Activated CD8-positive, alpha-beta memory T cell treated with anti-CD3 and anti-CD28 coated beads, Interleukin-2, amount 50 U/mL, for 48 hours (primary cell): Measurements from ENCODE around the gene TRIOBP.
"Not testable (repeated sequence)": the region's sequence is repeated elsewhere in the genome, so short reads cannot be mapped to it uniquely, and the experiment has no call there.

Experiments
- DNase-seq: peaks from one replicate; pipeline ENCODE4 v3.0.0-alpha.2; 2020

The TRIOBP gene

DNA sequence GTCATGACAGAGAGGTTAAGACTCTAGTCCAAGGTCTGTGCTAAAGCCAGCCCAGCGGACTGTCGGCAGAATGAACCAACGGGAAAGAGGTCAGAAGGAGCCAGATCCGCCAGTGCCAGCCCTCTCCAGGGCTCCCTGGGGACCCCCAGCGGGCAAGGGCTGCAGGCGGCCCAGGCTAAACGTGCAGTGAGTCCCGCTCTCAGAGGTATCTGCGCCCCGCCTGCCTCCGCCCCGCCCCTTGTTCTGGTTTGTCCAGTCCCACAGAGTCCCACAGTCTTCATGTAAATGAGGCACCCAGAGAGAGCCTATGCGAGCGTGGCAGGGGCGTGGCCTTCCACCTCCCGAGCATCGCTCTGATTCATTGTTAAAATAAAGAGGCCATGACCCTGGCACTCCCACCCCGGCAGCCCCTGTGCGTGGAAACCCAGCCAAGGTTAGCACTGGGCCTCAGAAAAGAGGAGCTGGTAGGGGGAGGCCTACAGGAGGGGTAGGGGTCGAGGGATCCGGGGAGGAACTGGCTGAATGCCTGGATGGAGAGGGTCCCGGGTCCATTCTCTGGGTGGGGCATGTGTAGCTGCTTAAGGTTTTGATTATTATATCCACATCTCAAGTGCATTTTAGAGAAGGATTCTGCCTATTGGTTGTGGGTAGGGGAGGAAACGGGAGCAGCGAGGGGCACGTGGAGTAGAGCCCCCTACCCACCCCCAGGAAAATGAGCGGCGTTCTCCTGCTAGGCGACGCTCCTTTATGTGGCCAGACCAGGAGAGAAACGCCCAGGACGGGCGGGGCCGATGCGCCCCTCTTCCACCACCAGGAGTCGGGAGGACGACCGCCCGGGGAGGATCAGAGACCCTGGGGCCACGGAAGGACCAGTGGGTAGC is at the start of gene TRIOBP:
TSS of gene TRIOBP (plus strand) at position 392 of the 881 bp plus-strand sequence. CDS start 4,318 bp downstream, outside the sequence.
- DNase-seq, result peak; percentile 92

DNA sequence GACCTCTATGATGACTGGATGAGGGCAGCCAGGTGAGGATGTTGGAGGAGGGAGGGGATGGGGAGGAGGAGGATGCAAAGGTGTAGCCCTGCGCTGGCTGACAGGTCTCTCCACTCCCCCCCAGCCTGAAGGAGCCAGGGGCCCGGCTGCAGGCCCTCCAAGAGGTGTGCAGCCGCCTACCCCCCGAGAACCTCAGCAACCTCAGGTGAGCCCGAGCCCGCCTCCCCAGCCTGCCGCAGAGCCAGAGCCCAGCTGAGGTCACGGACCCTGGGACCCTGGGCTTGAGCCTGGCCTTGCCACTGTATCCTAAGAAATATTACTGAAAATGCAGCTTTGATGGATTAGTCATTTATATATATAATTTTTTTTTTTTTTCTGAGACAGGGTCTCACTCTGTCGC is 49.5 kb upstream of the TRIOBP start:
- DNase-seq, result no peak

DNA sequence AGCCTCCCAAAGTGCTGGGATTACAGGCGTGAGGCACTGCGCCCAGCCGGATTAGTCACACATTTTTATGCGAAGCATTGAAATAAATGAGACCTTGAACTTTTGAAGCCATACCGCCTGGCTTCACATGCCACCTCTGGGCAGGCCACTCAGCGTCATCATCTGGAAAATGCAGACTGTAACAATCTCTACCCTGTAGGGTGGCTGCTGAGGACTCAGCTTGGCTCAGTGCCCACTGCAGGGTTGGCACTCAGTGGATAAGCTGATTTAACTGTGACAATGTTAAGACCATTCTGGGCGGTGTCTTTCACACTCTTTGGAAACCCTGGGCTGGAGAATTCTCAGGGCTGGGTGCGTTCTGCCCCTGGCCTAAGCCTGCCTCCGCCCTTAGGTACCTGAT is 48.9 kb upstream of the TRIOBP start:
- DNase-seq, result no peak

- DNase-seq, result no peak
These were observed 46.2 kb upstream of the TRIOBP start for GRCh38 chr22:37650463-37651136.

DNA sequence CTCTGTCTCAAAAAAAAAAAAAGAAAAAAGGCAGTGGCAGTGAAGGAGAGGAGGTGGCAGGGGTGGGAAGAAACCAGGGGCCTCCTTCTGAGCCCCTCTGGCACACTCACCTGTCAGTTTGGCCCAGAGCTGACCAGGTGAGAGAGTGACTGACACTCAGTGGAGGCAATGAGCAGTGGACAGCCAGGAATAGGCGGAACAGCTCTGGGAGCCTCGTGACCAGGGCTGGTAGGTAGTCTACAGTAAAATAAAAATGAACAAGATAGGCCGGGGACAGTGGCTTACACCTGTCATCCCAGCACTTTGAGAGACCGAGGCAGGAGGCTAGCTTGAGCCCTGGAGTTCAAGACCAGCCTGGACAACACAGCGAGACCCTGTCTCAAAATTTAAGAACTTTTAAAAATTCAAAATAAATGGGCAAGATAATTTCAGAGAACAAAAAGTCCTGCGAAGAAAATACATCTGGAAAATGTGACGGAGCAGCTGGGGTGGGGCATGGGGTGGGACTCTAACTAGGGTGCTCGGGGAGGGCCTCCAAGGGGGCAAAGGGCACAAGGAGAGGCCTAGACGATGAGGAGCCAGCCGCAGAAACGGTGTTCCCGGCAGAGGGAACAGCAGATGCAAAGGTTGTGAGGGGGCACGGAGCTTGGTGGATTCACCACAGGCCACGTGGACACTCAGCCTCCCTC is 42.1 kb upstream of the TRIOBP start:
- no peak for DNase-seq

DNA sequence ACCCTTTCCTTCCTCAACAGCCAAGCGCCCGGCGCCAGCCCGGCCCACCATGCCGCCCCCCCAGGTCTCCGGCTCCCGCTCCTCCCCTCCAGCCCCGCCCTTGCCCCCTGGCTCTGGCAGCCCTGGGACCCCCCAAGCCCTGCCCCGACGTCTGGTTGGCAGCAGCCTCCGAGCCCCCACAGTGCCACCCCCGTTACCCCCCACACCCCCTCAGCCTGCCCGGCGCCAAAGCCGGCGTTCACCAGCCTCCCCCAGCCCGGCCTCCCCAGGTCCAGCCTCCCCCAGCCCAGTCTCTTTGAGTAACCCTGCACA is 41.6 kb upstream of the TRIOBP start:
- DNase-seq, result no peak

GRCh38 chr22:37656583-37656982 is 40.3 kb upstream of the TRIOBP start:
- DNase-seq, result not testable (repeated sequence)

- no peak for DNase-seq
These were observed 39.2 kb upstream of the TRIOBP start for GRCh38 chr22:37657590-37658132.

DNA sequence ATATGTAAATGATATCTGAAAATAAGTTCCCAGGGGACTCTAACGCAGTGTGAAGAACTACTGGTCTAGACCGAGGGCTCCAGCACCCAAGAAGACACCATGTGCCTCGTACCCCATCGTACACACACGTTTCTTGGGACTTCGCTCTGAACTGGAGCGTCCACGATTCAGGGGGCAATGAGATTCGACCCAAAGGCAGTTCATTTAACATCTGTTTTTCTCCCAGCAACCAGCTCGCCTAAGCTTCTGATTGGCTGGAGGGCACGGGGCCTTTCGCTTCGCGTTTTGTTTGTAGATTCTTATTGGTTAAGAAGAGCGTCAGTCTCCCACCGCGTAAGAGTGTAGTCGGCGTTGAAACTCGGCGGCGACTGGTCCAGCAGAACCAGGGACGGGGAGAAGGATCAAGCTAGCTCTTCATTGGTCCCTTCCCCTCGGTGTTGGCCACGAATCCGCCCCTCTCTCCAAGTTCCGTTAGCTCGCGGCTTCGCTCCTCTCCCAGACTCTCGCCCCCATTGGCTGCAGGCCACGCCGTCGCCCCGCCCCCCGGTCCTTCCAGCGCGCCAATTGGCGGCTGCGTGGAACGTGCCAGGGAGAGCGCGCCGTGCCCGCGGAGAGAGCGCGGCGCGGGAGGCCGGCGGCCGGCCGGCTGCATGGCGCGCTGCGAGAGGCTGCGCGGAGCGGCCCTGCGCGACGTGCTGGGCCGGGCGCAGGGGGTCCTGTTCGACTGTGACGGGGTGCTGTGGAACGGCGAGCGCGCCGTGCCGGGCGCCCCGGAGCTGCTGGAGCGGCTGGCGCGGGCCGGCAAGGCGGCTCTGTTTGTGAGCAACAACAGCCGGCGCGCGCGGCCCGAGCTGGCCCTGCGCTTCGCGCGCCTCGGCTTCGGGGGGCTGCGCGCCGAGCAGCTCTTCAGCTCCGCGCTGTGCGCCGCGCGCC is 38.4 kb upstream of the TRIOBP start, which contains the start of gene PDXP:
TSS of gene PDXP (plus strand) at position 591 of the 933 bp plus-strand sequence. CDS start at position 651, 60 bp downstream.
- peak; percentile 99 for DNase-seq

DNA sequence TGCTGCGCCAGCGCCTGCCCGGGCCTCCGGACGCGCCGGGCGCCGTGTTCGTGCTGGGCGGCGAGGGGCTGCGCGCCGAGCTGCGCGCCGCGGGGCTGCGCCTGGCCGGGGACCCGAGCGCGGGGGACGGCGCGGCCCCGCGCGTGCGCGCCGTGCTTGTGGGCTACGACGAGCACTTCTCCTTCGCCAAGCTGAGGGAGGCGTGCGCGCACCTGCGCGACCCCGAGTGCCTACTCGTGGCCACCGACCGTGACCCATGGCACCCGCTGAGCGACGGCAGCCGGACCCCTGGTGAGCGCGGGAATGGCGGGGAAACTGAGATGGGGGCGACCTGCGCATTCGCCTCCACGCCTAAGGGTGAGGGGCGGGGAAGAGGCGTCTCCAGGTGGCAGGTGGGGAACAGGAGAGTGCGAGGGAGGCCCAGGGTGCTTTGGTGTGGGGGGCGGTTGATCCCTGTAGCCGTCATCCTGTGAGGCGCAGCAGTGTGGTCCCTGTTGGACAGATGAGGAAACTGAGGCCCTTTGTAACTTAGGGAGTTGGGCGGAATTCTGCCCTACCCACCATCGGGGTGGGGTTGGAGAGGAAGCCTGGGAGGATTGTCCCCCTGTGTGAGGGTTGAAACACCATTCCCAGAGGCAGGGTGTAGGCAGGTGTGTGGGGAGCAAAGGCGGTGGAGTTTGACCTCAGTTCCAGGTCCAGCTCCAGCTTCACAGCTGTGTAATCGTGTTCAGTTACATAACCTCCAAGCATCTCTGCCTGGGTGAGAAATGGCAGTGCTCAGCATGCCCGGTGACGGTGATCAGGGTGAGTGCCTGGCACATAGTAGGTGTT is 37.6 kb upstream of the TRIOBP start:
- DNase-seq, result no peak

- DNase-seq, result no peak
These were observed 36.7 kb upstream of the TRIOBP start for GRCh38 chr22:37659897-37660708.

DNA sequence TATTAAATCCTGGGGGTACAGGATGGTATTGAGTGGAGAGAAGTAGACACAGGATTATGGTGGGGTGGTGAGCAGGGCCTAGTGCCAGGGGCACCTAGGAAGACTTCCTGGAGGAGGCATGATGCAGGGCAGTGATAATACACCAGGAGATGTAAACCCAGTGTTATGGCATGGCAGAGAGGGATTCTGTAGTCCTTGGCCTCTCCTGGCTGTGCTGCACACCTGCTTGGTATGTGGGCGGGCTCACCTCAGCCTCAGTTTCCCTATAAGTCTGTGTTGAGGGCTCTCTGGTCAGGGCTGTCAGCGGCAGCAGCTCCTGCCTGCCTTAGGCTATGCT is 36.2 kb upstream of the TRIOBP start:
- no peak for DNase-seq

DNA sequence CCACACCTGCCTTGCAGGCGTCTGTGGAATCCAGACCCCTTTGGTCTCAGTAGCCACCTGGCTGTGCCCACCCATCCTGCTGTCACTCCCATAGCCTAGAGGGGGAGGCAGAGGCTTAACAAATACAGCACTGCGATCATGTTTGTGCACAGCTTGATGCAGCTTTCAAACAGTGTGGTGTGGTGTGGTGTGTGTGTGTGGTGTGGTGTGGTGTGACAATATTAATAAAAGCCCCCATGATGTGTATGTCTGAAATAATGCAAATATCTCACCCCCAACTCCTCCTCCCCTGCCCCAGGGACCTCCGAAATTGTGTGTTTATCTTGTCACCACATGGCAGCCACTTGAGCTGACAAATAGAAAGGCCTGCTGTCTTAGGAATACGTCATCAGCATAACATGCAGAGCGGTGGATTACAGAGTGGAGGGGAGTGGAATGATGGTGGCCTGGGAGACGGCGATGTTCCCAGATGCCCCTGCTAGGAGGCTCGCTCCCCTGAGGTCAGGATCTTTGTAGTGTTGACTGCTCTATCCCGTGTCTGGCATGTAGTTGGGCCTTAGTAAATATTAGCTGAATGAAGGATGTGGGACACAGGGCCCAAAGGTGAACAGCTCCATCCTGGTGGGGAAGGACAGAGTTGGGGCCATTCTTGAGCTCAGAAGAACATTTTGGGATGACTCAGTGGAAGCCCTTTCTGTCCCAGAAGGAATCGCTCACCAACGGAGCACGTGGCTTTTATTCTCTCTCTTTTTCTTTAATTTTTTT is 35.5 kb upstream of the TRIOBP start:
- DNase-seq, result no peak

DNA sequence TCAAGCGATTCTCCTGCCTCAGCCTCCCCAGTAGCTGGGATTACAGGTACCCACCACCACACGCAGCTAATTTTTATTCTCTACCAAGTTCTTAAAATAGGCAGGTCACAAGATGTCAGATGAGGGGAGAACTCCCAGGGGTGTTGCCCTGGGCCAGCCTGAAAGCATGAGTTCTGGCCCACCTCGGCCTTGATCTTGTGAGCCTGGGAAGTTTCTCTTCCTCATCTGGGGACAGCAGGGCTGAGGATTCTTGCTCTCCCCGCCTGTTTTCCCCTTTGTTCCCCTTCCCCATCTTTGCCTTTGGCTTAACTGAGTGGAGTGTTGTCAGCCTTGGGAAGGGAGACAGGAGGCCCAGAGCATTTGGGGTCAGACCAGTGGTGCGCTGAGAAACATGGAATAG is 34.8 kb upstream of the TRIOBP start:
- no peak for DNase-seq

- DNase-seq, result no peak
These were observed 33.2 kb upstream of the TRIOBP start for GRCh38 chr22:37663521-37664140.

- no peak for DNase-seq
These were observed 32.4 kb upstream of the TRIOBP start for GRCh38 chr22:37664249-37665101.

GRCh38 chr22:37665487-37665886 is 31.4 kb upstream of the TRIOBP start:
- no peak for DNase-seq

- no peak for DNase-seq
These were observed 27.3 kb upstream of the TRIOBP start for GRCh38 chr22:37669586-37669985.
